GM12878 (cell line): ENCODE results near the gene MYLK3. TPM values are rescaled to one million over a fixed set of nuclear protein-coding genes. Genes with fewer than 3 reads are reported as not detected.

Experiments used
- KLF5 ChIP-seq: fragments of 450-650 bp; IDR thresholded peaks from 2 replicates; pipeline ENCODE4 v1.6.1; 2014; ENCODE audit warnings: mild to moderate bottlenecking; ENCODE audit not compliant: partially characterized antibody
- SRF ChIP-seq, 2 experiments: IDR thresholded peaks; 2 replicates each; pipeline ENCODE4 v1.6.1; 2011; ENCODE audit warnings: low read depth in 2 of 2, low read length in 2 of 2, mild to moderate bottlenecking in 1 of 2, moderate library complexity in 1 of 2
- polyA plus RNA-seq, 11 experiments: library from polyadenylated mRNA; depleted of rRNA in 4 of 11; unstranded in 6 of 11; stranded (reverse) in 5 of 11; fragments of >200 nt; fragmentation: Nextera tagmentation in 4 of 11; fragmentation: Illumina TruSeq in 1 of 11; extraction: Ambion mirVana in 4 of 11; extraction: Trizol in 1 of 11; gene quantifications; 1 replicate in 1 of 11; 2 replicates in 10 of 11; pipeline versions ENCODE4 v1.2.1 to v1.2.3, GENCODE V29; 2011 to 2016; ENCODE audit warnings: inconsistent platforms in 2 of 11, missing spikeins in 2 of 11, low read depth in 1 of 11
- total RNA-seq, 4 experiments: library from RNA; depleted of rRNA in 3 of 4; stranded (reverse); fragments of >200 nt in 3 of 4; fragmentation: Illumina TruSeq in 1 of 4; extraction: Trizol in 1 of 4; gene quantifications; 2 replicates each; pipeline versions ENCODE4 v1.2.1 to v1.2.3, GENCODE V29; 2013 to 2021
- TF ChIP-seq, protein P1 (sequence below): fragments of 450-650 bp; IDR thresholded peaks from 2 replicates; pipeline ENCODE4 v1.6.1; 2017; ENCODE audit warnings: mild to moderate bottlenecking, moderate library complexity
- TF ChIP-seq, protein P2 (sequence below): fragments of 450-650 bp; IDR thresholded peaks from 2 replicates; pipeline ENCODE4 v1.6.1; 2018; ENCODE audit warnings: mild to moderate bottlenecking, low read depth, moderate library complexity; ENCODE audit not compliant: partially characterized antibody

Gene MYLK3
- total and polyA plus RNA-seq, 10 of the 15 experiments (the other 5 are each of a cell fraction or from before 2014, with no cell fraction given): 0.02 to 0.46 (median 0.17) TPM

DNA sequence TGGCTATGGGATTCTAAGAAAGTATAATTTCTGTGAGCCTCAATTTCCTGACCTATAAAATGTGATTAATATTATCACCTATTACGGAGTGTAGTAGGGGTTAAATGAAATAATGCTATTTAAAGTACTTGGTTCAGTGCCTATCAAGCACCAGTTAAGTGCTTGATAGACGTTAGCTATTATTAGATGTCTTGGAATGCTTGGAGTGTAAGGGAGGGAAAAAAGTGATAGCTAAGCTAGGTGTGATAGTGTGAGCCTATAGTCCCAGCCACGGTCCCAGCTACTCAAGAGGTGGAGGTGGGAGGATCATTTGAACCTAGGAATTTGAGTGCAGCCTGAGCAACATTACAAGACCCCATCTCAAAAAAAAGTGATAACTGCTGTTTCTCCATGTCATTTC lies 51.2 kb downstream of the MYLK3 start (continued):
- TF ChIP-seq, protein P1, sequence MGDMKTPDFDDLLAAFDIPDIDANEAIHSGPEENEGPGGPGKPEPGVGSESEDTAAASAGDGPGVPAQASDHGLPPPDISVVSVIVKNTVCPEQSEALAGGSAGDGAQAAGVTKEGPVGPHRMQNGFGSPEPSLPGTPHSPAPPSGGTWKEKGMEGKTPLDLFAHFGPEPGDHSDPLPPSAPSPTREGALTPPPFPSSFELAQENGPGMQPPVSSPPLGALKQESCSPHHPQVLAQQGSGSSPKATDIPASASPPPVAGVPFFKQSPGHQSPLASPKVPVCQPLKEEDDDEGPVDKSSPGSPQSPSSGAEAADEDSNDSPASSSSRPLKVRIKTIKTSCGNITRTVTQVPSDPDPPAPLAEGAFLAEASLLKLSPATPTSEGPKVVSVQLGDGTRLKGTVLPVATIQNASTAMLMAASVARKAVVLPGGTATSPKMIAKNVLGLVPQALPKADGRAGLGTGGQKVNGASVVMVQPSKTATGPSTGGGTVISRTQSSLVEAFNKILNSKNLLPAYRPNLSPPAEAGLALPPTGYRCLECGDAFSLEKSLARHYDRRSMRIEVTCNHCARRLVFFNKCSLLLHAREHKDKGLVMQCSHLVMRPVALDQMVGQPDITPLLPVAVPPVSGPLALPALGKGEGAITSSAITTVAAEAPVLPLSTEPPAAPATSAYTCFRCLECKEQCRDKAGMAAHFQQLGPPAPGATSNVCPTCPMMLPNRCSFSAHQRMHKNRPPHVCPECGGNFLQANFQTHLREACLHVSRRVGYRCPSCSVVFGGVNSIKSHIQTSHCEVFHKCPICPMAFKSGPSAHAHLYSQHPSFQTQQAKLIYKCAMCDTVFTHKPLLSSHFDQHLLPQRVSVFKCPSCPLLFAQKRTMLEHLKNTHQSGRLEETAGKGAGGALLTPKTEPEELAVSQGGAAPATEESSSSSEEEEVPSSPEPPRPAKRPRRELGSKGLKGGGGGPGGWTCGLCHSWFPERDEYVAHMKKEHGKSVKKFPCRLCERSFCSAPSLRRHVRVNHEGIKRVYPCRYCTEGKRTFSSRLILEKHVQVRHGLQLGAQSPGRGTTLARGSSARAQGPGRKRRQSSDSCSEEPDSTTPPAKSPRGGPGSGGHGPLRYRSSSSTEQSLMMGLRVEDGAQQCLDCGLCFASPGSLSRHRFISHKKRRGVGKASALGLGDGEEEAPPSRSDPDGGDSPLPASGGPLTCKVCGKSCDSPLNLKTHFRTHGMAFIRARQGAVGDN: no peak
- TF ChIP-seq KLF5 (no peak), SRF (IDR thresholded peaks at IDR 0.05; ENCODE audit: low read depth in 2 of 2, low read length in 2 of 2) (no peak)
- TF ChIP-seq, protein P2, sequence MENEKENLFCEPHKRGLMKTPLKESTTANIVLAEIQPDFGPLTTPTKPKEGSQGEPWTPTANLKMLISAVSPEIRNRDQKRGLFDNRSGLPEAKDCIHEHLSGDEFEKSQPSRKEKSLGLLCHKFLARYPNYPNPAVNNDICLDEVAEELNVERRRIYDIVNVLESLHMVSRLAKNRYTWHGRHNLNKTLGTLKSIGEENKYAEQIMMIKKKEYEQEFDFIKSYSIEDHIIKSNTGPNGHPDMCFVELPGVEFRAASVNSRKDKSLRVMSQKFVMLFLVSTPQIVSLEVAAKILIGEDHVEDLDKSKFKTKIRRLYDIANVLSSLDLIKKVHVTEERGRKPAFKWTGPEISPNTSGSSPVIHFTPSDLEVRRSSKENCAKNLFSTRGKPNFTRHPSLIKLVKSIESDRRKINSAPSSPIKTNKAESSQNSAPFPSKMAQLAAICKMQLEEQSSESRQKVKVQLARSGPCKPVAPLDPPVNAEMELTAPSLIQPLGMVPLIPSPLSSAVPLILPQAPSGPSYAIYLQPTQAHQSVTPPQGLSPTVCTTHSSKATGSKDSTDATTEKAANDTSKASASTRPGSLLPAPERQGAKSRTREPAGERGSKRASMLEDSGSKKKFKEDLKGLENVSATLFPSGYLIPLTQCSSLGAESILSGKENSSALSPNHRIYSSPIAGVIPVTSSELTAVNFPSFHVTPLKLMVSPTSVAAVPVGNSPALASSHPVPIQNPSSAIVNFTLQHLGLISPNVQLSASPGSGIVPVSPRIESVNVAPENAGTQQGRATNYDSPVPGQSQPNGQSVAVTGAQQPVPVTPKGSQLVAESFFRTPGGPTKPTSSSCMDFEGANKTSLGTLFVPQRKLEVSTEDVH: no peak
- TF ChIP-seq, all 136 proteins: peak for 0
